ENCODE measurements around the gene C13orf46.

The C13orf46 gene

DNA sequence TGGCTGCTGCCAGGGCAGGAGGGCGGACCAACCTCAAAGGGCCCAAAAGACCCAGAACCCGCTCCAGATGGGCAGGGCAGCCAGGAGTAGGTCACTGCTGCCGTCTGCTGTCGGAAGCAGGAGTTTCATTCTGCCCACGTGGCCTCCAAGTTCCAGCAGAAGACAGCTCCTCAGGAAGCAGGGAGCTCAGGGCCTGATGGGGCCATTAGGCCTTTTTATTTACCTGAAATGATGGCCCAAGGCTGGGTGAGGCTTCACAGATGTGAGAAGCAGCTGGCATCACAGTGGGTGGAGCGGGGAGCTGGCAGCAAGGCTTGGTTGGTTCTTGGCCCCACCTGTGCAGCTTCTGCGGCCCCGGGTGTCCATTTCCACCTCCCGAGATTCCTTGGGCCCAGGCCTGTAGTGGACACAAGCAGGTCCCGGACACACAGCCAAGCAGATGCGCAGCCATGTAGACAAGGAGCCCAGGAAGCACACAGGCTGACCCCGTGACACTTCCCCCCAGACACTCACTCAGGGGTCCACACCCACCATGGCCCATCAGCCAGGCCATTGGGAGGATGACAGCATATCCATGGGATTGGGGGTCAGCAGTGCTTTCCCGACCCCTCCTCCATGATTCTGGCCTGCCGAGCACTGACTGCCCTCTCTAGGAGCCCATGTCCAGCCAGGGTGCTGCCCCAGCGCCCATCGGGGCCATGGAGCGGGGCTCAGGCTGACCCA lies 26.4 kb downstream of the C13orf46 start:
- Histone ChIP-seq H3K27ac (ENCODE audit: low read depth, low read length) (no peak overlapping the region), H3K9ac (ENCODE audit: low read depth in 1 of 2, low read length in 2 of 2) (no peak overlapping the region)

DNA sequence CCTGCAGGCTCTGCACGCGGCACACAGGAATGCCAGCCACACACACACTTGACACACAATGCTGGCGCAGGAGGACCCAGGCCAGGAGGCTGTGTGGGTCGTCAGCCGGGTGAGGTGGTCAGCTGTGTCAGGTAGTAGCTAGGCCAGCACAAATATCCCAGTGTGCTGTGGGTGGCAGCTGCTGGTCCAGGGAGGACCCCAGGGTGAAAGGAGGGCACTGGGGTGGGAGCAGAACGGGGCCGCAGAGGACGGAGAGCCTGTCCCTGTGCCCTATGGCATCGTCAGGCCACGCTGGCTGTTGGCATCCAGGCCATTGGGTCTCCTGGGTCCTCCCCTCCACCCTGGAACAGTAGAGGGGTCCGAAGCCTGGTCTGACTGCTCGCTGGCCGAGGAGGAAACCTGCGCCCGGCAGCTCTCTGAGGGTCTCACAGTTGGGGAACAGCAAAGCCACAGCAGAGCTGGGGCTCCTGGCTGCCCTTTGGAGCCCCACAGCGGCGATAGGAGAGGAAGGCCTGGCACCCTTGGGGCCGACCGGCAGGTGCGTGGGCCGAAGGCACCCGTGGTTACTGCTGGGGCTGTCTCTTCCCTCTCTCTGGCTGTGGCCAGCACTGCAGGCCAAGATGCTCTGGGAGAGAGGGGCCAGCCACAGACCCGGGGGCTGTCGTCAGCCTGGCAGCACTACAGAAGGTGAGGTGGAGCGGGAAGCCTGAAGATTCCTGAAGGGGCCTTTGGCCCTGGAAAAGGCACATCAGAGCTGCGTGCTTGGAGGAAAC lies 27.3 kb downstream of the C13orf46 start:
- H3K9me3 ChIP-seq (ENCODE audit: control insufficient read depth in 1 of 2, low read length in 2 of 2), result no peaks in the 10 kb centered on the region
- H3K27me3 ChIP-seq (ENCODE audit: control insufficient read depth in 1 of 2, insufficient read depth in 2 of 2, low read length in 2 of 2), result no peaks in the 10 kb centered on the region
- peaks cover 18 to 22% of the 10 kb centered on the region in 2 donors for H3K4me1 ChIP-seq (ENCODE audit: control insufficient read depth in 1 of 2, insufficient read depth in 2 of 2, low read length in 2 of 2)
- H3K4me3 ChIP-seq (ENCODE audit: low read depth in 1 of 2, low read length in 2 of 2), result no peak overlapping the region
- no peak overlapping the region for H3K9ac ChIP-seq (ENCODE audit: low read depth in 1 of 2, low read length in 2 of 2)
- no peak overlapping the region for H3K27ac ChIP-seq (ENCODE audit: low read depth, low read length)
- H3K36me3 ChIP-seq (ENCODE audit: control insufficient read depth in 1 of 2, insufficient read depth in 2 of 2, low read length in 2 of 2), result no peaks in the 10 kb centered on the region

More for the DNA sequence above, 26.4 kb downstream of the C13orf46 start:
- Histone ChIP-seq H3K4me1 (ENCODE audit: control insufficient read depth in 1 of 2, insufficient read depth in 2 of 2, low read length in 2 of 2) (peaks cover 16 to 23% of the 10 kb centered on the region in 2 donors), H3K36me3 (ENCODE audit: control insufficient read depth in 1 of 2, insufficient read depth in 2 of 2, low read length in 2 of 2) (no peaks in the 10 kb centered on the region), H3K9me3 (ENCODE audit: control insufficient read depth in 1 of 2, low read length in 2 of 2) (no peaks in the 10 kb centered on the region), H3K27me3 (ENCODE audit: control insufficient read depth in 1 of 2, insufficient read depth in 2 of 2, low read length in 2 of 2) (no peaks in the 10 kb centered on the region), H3K4me3 (ENCODE audit: low read depth in 1 of 2, low read length in 2 of 2) (peak overlapping the region in 1 of 2 donors; percentile 3)

- H3K4me1 ChIP-seq (ENCODE audit: control insufficient read depth in 1 of 2, insufficient read depth in 2 of 2, low read length in 2 of 2), result peaks cover 20% of the 10 kb centered on the region in 2 donors
- no peaks in the 10 kb centered on the region for H3K27me3 ChIP-seq (ENCODE audit: control insufficient read depth in 1 of 2, insufficient read depth in 2 of 2, low read length in 2 of 2)
- no peak overlapping the region for H3K27ac ChIP-seq (ENCODE audit: low read depth, low read length)
- no peaks in the 10 kb centered on the region for H3K9me3 ChIP-seq (ENCODE audit: control insufficient read depth in 1 of 2, low read length in 2 of 2)
- H3K36me3 ChIP-seq (ENCODE audit: control insufficient read depth in 1 of 2, insufficient read depth in 2 of 2, low read length in 2 of 2), result no peaks in the 10 kb centered on the region
- H3K4me3 ChIP-seq (ENCODE audit: low read depth in 1 of 2, low read length in 2 of 2), result no peak overlapping the region
- H3K9ac ChIP-seq (ENCODE audit: low read depth in 1 of 2, low read length in 2 of 2), result no peak overlapping the region
Observed at GRCh38 chr13:113945857-113946408, 27.9 kb downstream of the C13orf46 start.

DNA sequence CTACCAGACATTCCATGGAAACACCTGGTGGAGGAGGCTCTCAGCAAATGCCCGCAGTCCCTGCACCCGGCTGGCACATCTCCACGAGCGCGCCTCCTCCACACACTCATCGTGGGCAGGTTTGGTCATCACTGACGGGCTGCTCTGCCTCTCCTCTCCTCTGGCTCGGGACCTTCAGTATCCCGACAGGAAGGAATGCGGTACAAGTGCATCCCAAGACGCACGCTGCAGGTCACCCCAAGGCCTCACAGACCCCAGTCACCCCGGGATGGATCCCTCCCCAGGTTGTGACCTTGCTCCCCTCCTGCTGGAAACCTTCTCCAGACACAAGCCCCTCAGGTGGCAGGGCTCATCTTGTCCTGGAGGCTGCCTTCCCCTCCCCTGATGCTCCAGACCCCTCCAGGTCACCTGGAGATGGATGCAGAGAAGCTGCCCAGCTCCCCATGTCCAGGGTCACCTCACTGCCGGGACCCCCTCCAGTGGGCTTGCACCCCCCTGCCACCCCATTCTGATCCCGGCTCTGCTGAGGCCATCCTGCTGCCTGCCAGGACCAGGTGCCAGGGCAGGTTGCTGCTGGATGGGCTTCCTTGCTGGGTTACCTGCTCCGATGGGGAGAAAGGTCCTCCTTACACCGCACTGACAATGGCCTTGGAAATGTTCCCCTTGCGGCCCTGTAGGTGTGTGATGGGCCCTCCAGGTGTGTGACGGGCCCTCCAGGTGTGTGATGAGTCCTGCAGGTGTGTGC lies 29.9 kb downstream of the C13orf46 start:
- H3K9me3 ChIP-seq (ENCODE audit: control insufficient read depth in 1 of 2, low read length in 2 of 2), result no peaks in the 10 kb centered on the region
- H3K4me3 ChIP-seq (ENCODE audit: low read depth in 1 of 2, low read length in 2 of 2), result no peak overlapping the region
- no peaks in the 10 kb centered on the region for H3K36me3 ChIP-seq (ENCODE audit: control insufficient read depth in 1 of 2, insufficient read depth in 2 of 2, low read length in 2 of 2)
- no peak overlapping the region for H3K27ac ChIP-seq (ENCODE audit: low read depth, low read length)
- no peak overlapping the region for H3K9ac ChIP-seq (ENCODE audit: low read depth in 1 of 2, low read length in 2 of 2)
- peaks cover 23 to 29% of the 10 kb centered on the region in 2 donors for H3K4me1 ChIP-seq (ENCODE audit: control insufficient read depth in 1 of 2, insufficient read depth in 2 of 2, low read length in 2 of 2)
- peaks cover 0 to 10% of the 10 kb centered on the region in 2 donors for H3K27me3 ChIP-seq (ENCODE audit: control insufficient read depth in 1 of 2, insufficient read depth in 2 of 2, low read length in 2 of 2)

DNA sequence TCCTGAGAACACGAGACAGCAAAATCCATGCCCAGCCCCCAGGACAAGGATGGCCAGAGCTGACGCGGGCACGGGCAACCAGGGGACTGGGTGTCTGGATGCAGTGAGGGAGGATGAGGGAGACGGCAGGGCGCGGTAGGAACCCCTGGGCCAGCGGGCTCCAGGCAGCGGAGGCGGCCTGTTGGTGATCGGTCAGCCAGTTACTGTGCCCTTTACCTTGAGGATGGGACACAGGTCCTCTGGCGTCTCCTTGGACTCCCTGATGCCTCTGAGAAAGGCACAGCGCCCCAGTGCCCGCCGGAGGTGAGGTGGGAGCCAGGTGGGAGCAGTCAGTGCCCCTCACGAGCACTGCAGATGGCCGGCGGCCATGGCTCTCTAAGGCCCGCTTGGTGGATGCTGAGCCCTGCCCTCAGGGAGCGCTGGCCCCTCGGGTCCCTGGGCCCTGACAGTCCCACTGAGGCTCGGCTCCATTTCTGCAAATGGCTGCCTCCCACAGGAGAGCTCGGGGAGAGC lies 31.2 kb downstream of the C13orf46 start:
- Histone ChIP-seq H3K27ac (ENCODE audit: low read depth, low read length) (no peak overlapping the region), H3K36me3 (ENCODE audit: control insufficient read depth in 1 of 2, insufficient read depth in 2 of 2, low read length in 2 of 2) (no peaks in the 10 kb centered on the region), H3K4me1 (ENCODE audit: control insufficient read depth in 1 of 2, insufficient read depth in 2 of 2, low read length in 2 of 2) (peaks cover 31 to 42% of the 10 kb centered on the region in 2 donors), H3K27me3 (ENCODE audit: control insufficient read depth in 1 of 2, insufficient read depth in 2 of 2, low read length in 2 of 2) (peaks cover 8 to 11% of the 10 kb centered on the region in 2 donors), H3K9ac (ENCODE audit: low read depth in 1 of 2, low read length in 2 of 2) (no peak overlapping the region), H3K4me3 (ENCODE audit: low read depth in 1 of 2, low read length in 2 of 2) (no peak overlapping the region), H3K9me3 (ENCODE audit: control insufficient read depth in 1 of 2, low read length in 2 of 2) (no peaks in the 10 kb centered on the region)

DNA sequence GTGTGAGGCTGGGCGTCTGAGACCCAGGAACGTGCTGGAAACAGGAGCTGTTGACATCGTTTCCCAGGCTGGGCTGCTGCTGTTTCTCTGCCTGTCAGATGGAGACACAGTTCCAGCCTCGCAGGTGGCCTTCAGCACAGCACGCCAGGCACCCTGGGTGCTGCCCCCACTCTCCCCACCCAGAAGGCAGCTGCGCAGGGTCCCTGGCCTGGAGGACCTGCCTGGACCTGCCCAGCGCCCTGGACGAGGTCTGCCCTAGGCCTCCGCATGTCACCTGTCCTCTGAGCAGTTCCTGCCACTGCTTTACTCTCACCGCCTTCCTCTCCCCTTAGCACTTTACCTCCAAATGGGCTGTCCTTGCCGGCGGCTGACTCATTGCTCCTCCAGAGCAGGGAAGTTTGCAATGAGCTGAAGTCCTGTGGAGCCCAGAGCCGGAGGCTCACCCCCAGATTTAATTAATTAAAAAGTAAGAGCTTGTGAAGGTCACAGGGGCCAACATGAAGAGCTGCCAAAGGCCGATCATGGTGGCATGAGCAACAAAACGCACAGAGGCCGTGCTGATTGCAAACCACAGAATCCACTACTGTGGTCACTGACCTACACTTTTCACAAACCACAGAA lies 32.2 kb downstream of the C13orf46 start:
- H3K36me3 ChIP-seq (ENCODE audit: control insufficient read depth in 1 of 2, insufficient read depth in 2 of 2, low read length in 2 of 2), result no peaks in the 10 kb centered on the region
- H3K9me3 ChIP-seq (ENCODE audit: control insufficient read depth in 1 of 2, low read length in 2 of 2), result no peaks in the 10 kb centered on the region
- H3K27me3 ChIP-seq (ENCODE audit: control insufficient read depth in 1 of 2, insufficient read depth in 2 of 2, low read length in 2 of 2), result peaks cover 8 to 11% of the 10 kb centered on the region in 2 donors
- H3K4me3 ChIP-seq (ENCODE audit: low read depth in 1 of 2, low read length in 2 of 2), result no peak overlapping the region
- H3K27ac ChIP-seq (ENCODE audit: low read depth, low read length), result no peak overlapping the region
- peaks cover 33 to 42% of the 10 kb centered on the region in 2 donors for H3K4me1 ChIP-seq (ENCODE audit: control insufficient read depth in 1 of 2, insufficient read depth in 2 of 2, low read length in 2 of 2)
- H3K9ac ChIP-seq (ENCODE audit: low read depth in 1 of 2, low read length in 2 of 2), result no peak overlapping the region

DNA sequence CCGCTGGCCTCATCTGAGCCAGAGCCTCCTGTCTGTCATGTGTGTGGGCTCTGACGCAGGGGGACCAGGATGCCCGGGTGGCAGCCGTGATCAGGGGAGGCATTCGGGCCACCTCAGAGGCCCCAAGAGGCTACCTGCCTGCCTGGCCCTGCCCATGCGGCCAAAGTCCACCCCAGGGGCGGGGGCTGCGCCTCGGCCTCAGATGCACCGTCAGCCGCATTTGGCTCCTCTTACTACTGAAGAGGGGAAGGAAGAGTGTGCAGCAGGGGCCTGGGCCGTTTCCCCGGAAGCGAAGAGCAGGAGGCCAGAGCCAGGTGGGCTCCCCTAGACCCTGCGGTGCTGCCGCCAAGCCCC lies 34.0 kb downstream of the C13orf46 start:
- peaks cover 8 to 11% of the 10 kb centered on the region in 2 donors for H3K27me3 ChIP-seq (ENCODE audit: control insufficient read depth in 1 of 2, insufficient read depth in 2 of 2, low read length in 2 of 2)
- no peak overlapping the region for H3K9ac ChIP-seq (ENCODE audit: low read depth in 1 of 2, low read length in 2 of 2)
- no peaks in the 10 kb centered on the region for H3K9me3 ChIP-seq (ENCODE audit: control insufficient read depth in 1 of 2, low read length in 2 of 2)
- H3K4me3 ChIP-seq (ENCODE audit: low read depth in 1 of 2, low read length in 2 of 2), result peak overlapping the region in 1 of 2 donors; percentile 40
- H3K4me1 ChIP-seq (ENCODE audit: control insufficient read depth in 1 of 2, insufficient read depth in 2 of 2, low read length in 2 of 2), result peaks cover 36 to 44% of the 10 kb centered on the region in 2 donors
- no peaks in the 10 kb centered on the region for H3K36me3 ChIP-seq (ENCODE audit: control insufficient read depth in 1 of 2, insufficient read depth in 2 of 2, low read length in 2 of 2)
- no peak overlapping the region for H3K27ac ChIP-seq (ENCODE audit: low read depth, low read length)

DNA sequence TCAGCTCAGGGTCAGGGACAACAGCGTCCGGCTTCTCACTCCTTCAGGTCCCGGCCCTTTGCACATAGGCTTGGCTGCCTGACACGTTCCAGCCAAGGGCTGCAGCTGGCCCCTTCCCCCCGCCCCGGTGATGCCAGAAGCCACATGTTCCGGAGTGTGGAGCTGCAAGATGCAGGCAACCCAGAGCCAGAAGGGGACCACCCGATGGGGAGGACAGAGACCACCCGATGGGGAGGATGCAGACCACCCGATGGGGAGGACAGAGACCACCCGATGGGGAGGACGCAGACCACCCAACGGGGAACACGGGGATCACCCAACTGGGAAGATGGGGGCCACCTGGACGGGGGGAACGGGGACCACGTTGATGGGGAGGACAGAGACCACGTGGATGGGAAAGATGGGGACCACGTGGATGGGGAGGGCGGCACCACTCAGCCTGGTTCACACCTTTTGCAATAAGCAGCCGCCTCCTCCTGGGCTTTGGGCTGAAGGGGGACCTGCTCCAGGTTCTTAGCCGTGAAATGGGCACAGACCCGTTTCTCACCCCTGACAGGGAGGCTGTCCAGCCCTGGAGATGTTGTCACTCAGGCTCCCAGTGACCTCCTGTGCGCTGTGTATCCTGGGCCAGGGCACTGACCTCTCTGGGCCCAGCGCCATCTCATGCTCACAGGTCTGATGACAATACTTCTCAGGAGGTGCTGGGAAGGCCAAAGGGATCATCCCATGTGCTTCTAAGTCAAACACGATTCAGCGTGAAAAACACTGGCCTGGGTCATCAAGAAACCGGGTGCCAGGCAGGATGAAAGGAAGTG lies 34.5 kb downstream of the C13orf46 start:
- H3K27ac ChIP-seq (ENCODE audit: low read depth, low read length), result no peak overlapping the region
- no peak overlapping the region for H3K9ac ChIP-seq (ENCODE audit: low read depth in 1 of 2, low read length in 2 of 2)
- no peaks in the 10 kb centered on the region for H3K36me3 ChIP-seq (ENCODE audit: control insufficient read depth in 1 of 2, insufficient read depth in 2 of 2, low read length in 2 of 2)
- peaks cover 36 to 44% of the 10 kb centered on the region in 2 donors for H3K4me1 ChIP-seq (ENCODE audit: control insufficient read depth in 1 of 2, insufficient read depth in 2 of 2, low read length in 2 of 2)
- H3K9me3 ChIP-seq (ENCODE audit: control insufficient read depth in 1 of 2, low read length in 2 of 2), result no peaks in the 10 kb centered on the region
- peaks cover 8 to 11% of the 10 kb centered on the region in 2 donors for H3K27me3 ChIP-seq (ENCODE audit: control insufficient read depth in 1 of 2, insufficient read depth in 2 of 2, low read length in 2 of 2)
- no peak overlapping the region for H3K4me3 ChIP-seq (ENCODE audit: low read depth in 1 of 2, low read length in 2 of 2)

DNA sequence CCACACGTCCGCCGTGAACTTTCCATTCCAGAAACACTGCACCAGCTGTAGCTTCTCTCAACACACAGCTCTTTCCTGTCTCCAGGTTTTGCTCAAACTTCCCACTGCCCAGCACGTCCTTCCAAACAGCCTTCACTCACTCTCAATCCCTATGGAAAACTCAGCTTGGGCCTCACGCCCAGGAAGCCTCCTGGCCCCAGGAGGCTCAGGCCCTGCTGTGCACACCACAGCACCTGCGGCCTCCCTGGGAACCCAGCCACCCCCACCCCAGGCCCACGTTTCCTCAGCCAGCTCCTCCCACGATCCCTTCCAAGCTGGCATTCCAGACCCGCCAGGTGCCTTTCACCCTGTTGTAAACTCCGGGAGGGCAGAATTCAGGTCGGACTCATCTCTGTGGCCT lies 35.2 kb downstream of the C13orf46 start:
- H3K4me1 ChIP-seq (ENCODE audit: control insufficient read depth in 1 of 2, insufficient read depth in 2 of 2, low read length in 2 of 2), result peaks cover 36 to 44% of the 10 kb centered on the region in 2 donors
- no peak overlapping the region for H3K27ac ChIP-seq (ENCODE audit: low read depth, low read length)
- H3K4me3 ChIP-seq (ENCODE audit: low read depth in 1 of 2, low read length in 2 of 2), result no peak overlapping the region
- no peaks in the 10 kb centered on the region for H3K36me3 ChIP-seq (ENCODE audit: control insufficient read depth in 1 of 2, insufficient read depth in 2 of 2, low read length in 2 of 2)
- no peaks in the 10 kb centered on the region for H3K9me3 ChIP-seq (ENCODE audit: control insufficient read depth in 1 of 2, low read length in 2 of 2)
- peaks cover 8 to 11% of the 10 kb centered on the region in 2 donors for H3K27me3 ChIP-seq (ENCODE audit: control insufficient read depth in 1 of 2, insufficient read depth in 2 of 2, low read length in 2 of 2)
- H3K9ac ChIP-seq (ENCODE audit: low read depth in 1 of 2, low read length in 2 of 2), result no peak overlapping the region
